GM12891 (cell line): ENCODE results near the gene JPH2.

Experiments used
- PAX5 ChIP-seq: IDR thresholded peaks from 2 replicates; pipeline ENCODE4 v1.6.1; 2011; ENCODE audit warnings: low read length, moderate library complexity, mild to moderate bottlenecking; ENCODE audit not compliant: insufficient read depth, severe bottlenecking
- POLR2A ChIP-seq: IDR thresholded peaks from 2 replicates; pipeline ENCODE4 v1.6.1; 2011; ENCODE audit warnings: low read depth, low read length, control low read depth
- TAF1 ChIP-seq: IDR thresholded peaks from 2 replicates; pipeline ENCODE4 v1.6.1; 2011; ENCODE audit warnings: low read depth, low read length, control low read depth

GRCh38 chr20:44200371-44200770, 13.4 kb upstream of the JPH2 start:
- no peak for TF ChIP-seq POLR2A
- no peak for TF ChIP-seq PAX5
- TF ChIP-seq TAF1 = no peak
